ENCODE data around the gene FNDC3A. TPM values are rescaled to one million over a fixed set of nuclear protein-coding genes. Genes with fewer than 3 reads are reported as not detected.

The FNDC3A gene
- total and polyA plus RNA-seq, 2 donors from 2014 or later = 12.5 to 67.8 TPM

GRCh38 chr13:49022472-49023144, 46.9 kb downstream of the FNDC3A start:
- H3K27ac ChIP-seq (ENCODE audit: low read depth in 2 of 2, low read length in 2 of 2) = no peak overlapping the region
- no peaks in the 10 kb centered on the region for H3K4me1 ChIP-seq (ENCODE audit: control insufficient read depth in 2 of 3, insufficient read depth in 2 of 3, low read depth in 1 of 3, low read length in 3 of 3)
- no peak for DNase-seq
- intact Hi-C loops (cut with DNase I) = no loop called here
- H3K9ac ChIP-seq (ENCODE audit: low read length in 3 of 3) = no peak overlapping the region
- TF ChIP-seq CTCF (IDR thresholded peaks at IDR 0.05; ENCODE audit: borderline replicate concordance, extremely low read depth, insufficient read depth) = no peak
- H3K27me3 ChIP-seq (ENCODE audit: control insufficient read depth, insufficient read depth, low read length) = no peaks in the 10 kb centered on the region
- H3K4me3 ChIP-seq (ENCODE audit: low read length in 3 of 3) = no peak overlapping the region
- FAIRE-seq = no peak
- H3K9me3 ChIP-seq (ENCODE audit: control insufficient read depth in 2 of 3, insufficient read depth in 1 of 3, low read length in 3 of 3) = peaks cover 0 to 5% (median 0%) of the 10 kb centered on the region in 3 donors
- no peaks in the 10 kb centered on the region for H3K36me3 ChIP-seq (ENCODE audit: control insufficient read depth in 2 of 3, insufficient read depth in 3 of 3, low read length in 3 of 3)

DNA sequence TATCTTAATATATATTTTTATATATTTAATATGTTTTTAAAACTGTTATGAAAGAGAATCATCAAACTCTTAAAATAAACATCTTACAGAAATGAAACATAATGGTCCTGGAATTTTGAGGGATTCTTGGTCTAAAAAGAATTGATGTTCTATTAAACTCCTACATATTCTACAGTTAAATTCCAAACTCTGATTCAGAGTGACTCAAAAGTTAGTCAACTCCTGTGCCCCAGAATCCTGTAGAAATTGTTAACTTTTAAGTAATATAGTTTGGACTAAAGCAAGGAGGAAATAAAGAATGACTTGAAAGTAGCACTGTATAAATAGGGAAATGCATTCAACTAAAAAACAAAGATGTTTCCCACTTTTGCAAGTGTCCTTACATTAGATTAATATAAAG, 47.7 kb downstream of the FNDC3A start:
- H3K9me3 ChIP-seq (ENCODE audit: control insufficient read depth in 2 of 3, insufficient read depth in 1 of 3, low read length in 3 of 3) = peaks cover 0 to 5% (median 0%) of the 10 kb centered on the region in 3 donors
- H3K36me3 ChIP-seq (ENCODE audit: control insufficient read depth in 2 of 3, insufficient read depth in 3 of 3, low read length in 3 of 3) = no peaks in the 10 kb centered on the region
- H3K9ac ChIP-seq (ENCODE audit: low read length in 3 of 3) = no peak overlapping the region
- no peaks in the 10 kb centered on the region for H3K4me1 ChIP-seq (ENCODE audit: control insufficient read depth in 2 of 3, insufficient read depth in 2 of 3, low read depth in 1 of 3, low read length in 3 of 3)
- no peak overlapping the region for H3K4me3 ChIP-seq (ENCODE audit: low read length in 3 of 3)
- no peak overlapping the region for H3K27ac ChIP-seq (ENCODE audit: low read depth in 2 of 2, low read length in 2 of 2)
- TF ChIP-seq CTCF (IDR thresholded peaks at IDR 0.05; ENCODE audit: borderline replicate concordance, extremely low read depth, insufficient read depth) = no peak
- H3K27me3 ChIP-seq (ENCODE audit: control insufficient read depth, insufficient read depth, low read length) = no peaks in the 10 kb centered on the region
- no peak for FAIRE-seq
- intact Hi-C loops (cut with DNase I) = no loop called here
- no peak for DNase-seq

GRCh38 chr13:49026851-49027250, 51.1 kb downstream of the FNDC3A start:
- H3K36me3 ChIP-seq (ENCODE audit: control insufficient read depth in 2 of 3, insufficient read depth in 3 of 3, low read length in 3 of 3) = no peaks in the 10 kb centered on the region
- intact Hi-C loops (cut with DNase I) = no loop called here
- no peak overlapping the region for H3K4me3 ChIP-seq (ENCODE audit: low read length in 3 of 3)
- DNase-seq = no peak
- H3K4me1 ChIP-seq (ENCODE audit: control insufficient read depth in 2 of 3, insufficient read depth in 2 of 3, low read depth in 1 of 3, low read length in 3 of 3) = no peaks in the 10 kb centered on the region
- H3K27me3 ChIP-seq (ENCODE audit: control insufficient read depth, insufficient read depth, low read length) = no peaks in the 10 kb centered on the region
- TF ChIP-seq CTCF (IDR thresholded peaks at IDR 0.05; ENCODE audit: borderline replicate concordance, extremely low read depth, insufficient read depth) = no peak
- H3K9me3 ChIP-seq (ENCODE audit: control insufficient read depth in 2 of 3, insufficient read depth in 1 of 3, low read length in 3 of 3) = peaks cover 0 to 5% (median 0%) of the 10 kb centered on the region in 3 donors
- H3K9ac ChIP-seq (ENCODE audit: low read length in 3 of 3) = no peak overlapping the region
- FAIRE-seq = no peak
- H3K27ac ChIP-seq (ENCODE audit: low read depth in 2 of 2, low read length in 2 of 2) = no peak overlapping the region

DNA sequence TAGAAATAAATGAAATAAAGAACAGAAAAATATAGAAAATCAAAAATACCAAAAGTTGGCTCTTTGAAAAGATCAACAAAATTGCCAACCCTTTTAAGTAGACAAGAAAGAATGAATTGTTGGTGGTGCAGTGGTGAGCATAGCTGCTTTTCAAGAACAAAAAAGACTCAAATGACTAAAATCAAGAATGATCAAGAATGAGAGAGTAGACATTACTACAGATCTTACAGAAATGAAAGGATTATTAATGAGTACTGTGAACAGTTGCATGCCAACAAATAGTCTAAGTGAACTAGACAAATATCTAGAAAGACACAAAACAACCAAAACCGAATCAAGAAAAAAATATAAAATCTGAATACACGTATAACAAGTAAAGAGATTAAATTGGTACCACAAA, 53.9 kb downstream of the FNDC3A start:
- H3K9me3 ChIP-seq (ENCODE audit: control insufficient read depth in 2 of 3, insufficient read depth in 1 of 3, low read length in 3 of 3) = no peaks in the 10 kb centered on the region
- H3K9ac ChIP-seq (ENCODE audit: low read length in 3 of 3) = no peak overlapping the region
- FAIRE-seq (no peak), DNase-seq (no peak)
- H3K27ac ChIP-seq (ENCODE audit: low read depth in 2 of 2, low read length in 2 of 2) = no peak overlapping the region
- no peak overlapping the region for H3K4me3 ChIP-seq (ENCODE audit: low read length in 3 of 3)
- H3K36me3 ChIP-seq (ENCODE audit: control insufficient read depth in 2 of 3, insufficient read depth in 3 of 3, low read length in 3 of 3) = no peaks in the 10 kb centered on the region
- intact Hi-C loops (cut with DNase I) = no loop called here
- H3K4me1 ChIP-seq (ENCODE audit: control insufficient read depth in 2 of 3, insufficient read depth in 2 of 3, low read depth in 1 of 3, low read length in 3 of 3) = no peaks in the 10 kb centered on the region
- no peak for TF ChIP-seq CTCF (IDR thresholded peaks at IDR 0.05; ENCODE audit: borderline replicate concordance, extremely low read depth, insufficient read depth)
- H3K27me3 ChIP-seq (ENCODE audit: control insufficient read depth, insufficient read depth, low read length) = no peaks in the 10 kb centered on the region
